Keratinocyte (primary cell): Measurements from ENCODE around the gene MTCL1.

Experiments
- EZH2 ChIP-seq: IDR thresholded peaks from one replicate; pipeline ENCODE4 v1.6.1; 2012; ENCODE audit warnings: inconsistent platforms, mild to moderate bottlenecking, low read length, moderate library complexity
- TF ChIP-seq, protein P1 (sequence below), 3 experiments: IDR thresholded peaks in 1 of 3; conservative IDR thresholded peaks in 1 of 3; optimal IDR thresholded peaks in 1 of 3; 2 replicates in 2 of 3; 3 replicates in 1 of 3; pipeline versions ENCODE3 to v1.5.1; 2011; ENCODE audit warnings: low read length in 3 of 3, mild to moderate bottlenecking in 3 of 3, moderate library complexity in 2 of 3, control low read depth in 1 of 3, inconsistent platforms in 1 of 3; ENCODE audit not compliant: insufficient read depth in 2 of 3; ENCODE audit errors: extremely low read depth in 1 of 3

DNA sequence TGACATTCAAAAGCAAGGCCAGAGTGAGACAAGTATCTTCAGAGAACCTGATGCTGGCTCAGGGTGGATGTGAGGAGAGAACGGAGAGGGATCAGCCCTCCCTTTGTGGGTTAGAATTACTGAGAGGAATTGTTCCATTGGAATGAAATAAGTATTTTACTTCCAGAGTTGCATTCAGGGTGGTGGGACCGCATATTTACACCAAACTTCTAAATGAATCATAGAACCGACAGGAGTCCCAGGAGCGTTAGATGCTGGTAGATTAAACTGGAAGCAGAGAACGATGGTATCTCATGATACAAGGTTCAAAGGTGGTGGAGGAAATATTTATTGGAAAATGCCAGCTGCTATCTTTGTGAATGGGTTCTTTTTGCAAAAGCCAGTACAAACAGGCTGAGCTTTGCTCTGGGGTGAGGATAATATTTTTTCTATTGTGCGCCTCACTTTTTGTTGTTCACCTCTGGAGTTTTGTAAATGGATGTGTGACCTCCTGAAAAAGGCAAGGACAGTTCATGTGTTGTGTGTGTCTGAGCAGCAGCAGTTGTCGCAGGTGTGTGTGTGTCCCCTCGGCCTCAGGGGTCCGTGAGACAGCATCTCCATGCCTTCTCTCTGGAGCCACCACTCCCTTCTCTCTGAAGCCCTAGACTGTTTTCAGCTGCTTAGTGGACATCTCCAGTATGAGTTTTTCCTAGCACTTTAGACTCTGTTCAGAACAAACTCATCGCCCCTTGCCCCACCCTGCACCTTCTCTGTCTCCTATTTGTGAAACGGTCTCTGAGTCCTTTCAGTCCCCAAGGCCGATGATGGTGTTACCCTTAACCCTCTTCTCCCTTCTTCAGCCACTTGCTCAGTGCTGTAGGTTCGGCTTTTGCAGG lies 17.8 kb downstream of the MTCL1 start:
- TF ChIP-seq EZH2: no peak
- TF ChIP-seq, protein P1, sequence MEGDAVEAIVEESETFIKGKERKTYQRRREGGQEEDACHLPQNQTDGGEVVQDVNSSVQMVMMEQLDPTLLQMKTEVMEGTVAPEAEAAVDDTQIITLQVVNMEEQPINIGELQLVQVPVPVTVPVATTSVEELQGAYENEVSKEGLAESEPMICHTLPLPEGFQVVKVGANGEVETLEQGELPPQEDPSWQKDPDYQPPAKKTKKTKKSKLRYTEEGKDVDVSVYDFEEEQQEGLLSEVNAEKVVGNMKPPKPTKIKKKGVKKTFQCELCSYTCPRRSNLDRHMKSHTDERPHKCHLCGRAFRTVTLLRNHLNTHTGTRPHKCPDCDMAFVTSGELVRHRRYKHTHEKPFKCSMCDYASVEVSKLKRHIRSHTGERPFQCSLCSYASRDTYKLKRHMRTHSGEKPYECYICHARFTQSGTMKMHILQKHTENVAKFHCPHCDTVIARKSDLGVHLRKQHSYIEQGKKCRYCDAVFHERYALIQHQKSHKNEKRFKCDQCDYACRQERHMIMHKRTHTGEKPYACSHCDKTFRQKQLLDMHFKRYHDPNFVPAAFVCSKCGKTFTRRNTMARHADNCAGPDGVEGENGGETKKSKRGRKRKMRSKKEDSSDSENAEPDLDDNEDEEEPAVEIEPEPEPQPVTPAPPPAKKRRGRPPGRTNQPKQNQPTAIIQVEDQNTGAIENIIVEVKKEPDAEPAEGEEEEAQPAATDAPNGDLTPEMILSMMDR (optimal IDR thresholded peaks at IDR 0.05 in 1 of 3, IDR thresholded peaks at IDR 0.05 in 1 of 3, conservative IDR thresholded peaks at IDR 0.05 in 1 of 3; ENCODE audit: extremely low read depth in 1 of 3, insufficient read depth in 2 of 3, low read length in 3 of 3): no peak
